ENCODE results near the gene GRB2.
"Not testable (repeated sequence)": the region's sequence is repeated elsewhere in the genome, so short reads cannot be mapped to it uniquely, and the experiment has no call there.

Gene GRB2

DNA sequence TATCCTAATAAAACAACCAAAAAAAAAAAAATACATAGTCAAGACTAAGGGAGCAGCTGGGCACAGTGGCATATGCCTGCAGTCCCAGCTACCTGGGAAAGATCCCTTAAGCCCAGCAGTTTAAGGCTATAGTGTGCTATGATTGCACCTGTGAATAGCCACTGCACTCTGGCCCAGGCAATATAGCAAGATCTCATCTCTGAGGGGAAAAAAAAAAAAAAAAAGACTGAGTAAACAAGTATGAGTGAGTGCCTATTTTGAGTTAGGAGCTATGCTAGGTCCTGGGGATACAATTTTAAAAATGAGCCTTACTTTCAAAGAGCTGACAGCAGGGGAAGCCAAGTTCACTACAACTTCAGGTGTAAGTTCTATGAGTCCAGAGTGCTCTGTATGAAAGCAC lies 55.4 kb downstream of the GRB2 start:
- TF ChIP-seq, protein P1, sequence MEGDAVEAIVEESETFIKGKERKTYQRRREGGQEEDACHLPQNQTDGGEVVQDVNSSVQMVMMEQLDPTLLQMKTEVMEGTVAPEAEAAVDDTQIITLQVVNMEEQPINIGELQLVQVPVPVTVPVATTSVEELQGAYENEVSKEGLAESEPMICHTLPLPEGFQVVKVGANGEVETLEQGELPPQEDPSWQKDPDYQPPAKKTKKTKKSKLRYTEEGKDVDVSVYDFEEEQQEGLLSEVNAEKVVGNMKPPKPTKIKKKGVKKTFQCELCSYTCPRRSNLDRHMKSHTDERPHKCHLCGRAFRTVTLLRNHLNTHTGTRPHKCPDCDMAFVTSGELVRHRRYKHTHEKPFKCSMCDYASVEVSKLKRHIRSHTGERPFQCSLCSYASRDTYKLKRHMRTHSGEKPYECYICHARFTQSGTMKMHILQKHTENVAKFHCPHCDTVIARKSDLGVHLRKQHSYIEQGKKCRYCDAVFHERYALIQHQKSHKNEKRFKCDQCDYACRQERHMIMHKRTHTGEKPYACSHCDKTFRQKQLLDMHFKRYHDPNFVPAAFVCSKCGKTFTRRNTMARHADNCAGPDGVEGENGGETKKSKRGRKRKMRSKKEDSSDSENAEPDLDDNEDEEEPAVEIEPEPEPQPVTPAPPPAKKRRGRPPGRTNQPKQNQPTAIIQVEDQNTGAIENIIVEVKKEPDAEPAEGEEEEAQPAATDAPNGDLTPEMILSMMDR (IDR thresholded peaks at IDR 0.05; ENCODE audit: low read length, missing control alignments), result no peak
- H3K4me3 ChIP-seq (replicated peaks; ENCODE audit: low read depth, low read length), result no peak overlapping the region
- no peak for DNase-seq (ENCODE audit: low read depth)

DNA sequence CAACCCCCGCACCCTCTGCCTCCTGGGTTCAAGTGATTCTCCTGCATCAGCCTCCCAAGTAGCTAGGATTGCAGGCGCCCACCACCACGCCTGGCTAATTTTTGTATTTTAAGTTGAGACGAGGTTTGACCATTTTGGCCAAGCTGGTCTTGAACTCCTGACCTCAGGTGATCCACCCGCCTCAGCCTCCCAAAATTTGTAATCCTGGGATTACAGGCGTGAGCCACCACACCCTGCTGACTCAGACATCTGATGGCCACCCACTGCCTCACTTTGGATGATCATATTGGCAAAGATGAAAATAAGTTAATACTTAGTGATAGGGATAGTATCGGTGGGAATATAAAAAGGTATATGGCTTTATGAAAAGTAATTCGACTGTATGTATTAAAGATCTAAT lies 55.9 kb downstream of the GRB2 start:
- TF ChIP-seq, protein P1 (IDR thresholded peaks at IDR 0.05; ENCODE audit: low read length, missing control alignments), result no peak
- DNase-seq (ENCODE audit: low read depth), result no peak
- H3K4me3 ChIP-seq (replicated peaks; ENCODE audit: low read depth, low read length), result no peak overlapping the region

- H3K4me3 ChIP-seq (replicated peaks; ENCODE audit: low read depth, low read length), result no peak overlapping the region
- no peak for DNase-seq (ENCODE audit: low read depth)
- TF ChIP-seq, protein P1 (IDR thresholded peaks at IDR 0.05; ENCODE audit: low read length, missing control alignments), result no peak
These were observed 57.0 kb downstream of the GRB2 start for GRCh38 chr17:75348386-75349012.

GRCh38 chr17:75346906-75347305 lies 58.6 kb downstream of the GRB2 start:
- H3K4me3 ChIP-seq (replicated peaks; ENCODE audit: low read depth, low read length), result no peak overlapping the region
- DNase-seq (ENCODE audit: low read depth), result peak; percentile 29
- TF ChIP-seq, protein P1 (IDR thresholded peaks at IDR 0.05; ENCODE audit: low read length, missing control alignments), result no peak

DNA sequence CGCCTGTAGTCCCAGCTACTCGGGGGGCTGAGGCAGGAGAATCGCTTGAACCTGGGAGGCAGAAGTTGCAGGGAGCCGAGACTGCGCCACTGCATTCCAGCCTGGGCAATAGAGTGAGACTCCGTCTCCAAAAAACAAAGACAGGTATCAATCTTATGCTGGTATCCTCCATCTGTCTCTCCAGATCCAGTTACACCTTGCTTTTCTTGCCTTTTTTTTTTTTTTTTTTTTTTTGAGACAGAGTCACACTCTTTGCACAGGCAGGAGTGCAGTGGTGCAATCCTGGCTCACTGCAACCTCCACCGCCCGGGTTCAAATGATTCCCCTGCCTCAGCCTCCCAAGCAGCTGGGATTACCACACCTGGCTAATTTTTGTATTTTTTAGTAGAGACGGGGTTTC lies 59.1 kb downstream of the GRB2 start:
- DNase-seq (ENCODE audit: low read depth); H3K4me3 ChIP-seq (replicated peaks; ENCODE audit: low read depth, low read length): not testable (repeated sequence)

DNA sequence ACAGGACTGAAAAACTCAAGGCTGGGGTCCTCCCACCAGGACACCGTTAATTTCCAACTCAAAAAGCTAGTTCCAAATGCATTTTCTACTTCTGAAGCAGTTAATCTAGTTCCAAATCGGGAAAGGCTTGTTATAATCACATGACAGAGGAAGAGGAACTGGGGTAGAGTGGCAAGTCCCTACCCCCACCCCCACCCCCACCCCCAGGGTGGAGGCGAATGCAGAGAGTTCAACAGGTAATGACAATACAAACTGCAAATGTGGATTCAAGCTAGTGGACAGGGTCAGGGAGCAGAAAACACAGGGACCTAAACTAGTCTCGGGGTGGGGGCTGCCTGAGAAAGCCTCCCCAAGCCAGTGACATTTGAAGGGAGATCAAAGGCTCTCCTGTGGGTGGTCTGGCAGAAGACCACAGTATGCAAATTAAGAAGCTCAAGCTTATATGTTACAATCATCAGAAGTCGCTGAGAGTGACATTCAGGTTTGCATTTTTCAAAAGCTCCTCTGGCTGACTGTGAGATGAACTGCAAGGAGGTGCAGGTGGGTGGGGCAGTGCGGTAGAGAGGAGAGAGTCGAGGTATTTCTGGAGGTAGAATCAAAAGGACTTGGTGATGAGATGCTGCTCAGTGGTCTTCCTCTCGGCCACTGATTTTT lies 59.8 kb downstream of the GRB2 start:
- no peak overlapping the region for H3K4me3 ChIP-seq (replicated peaks; ENCODE audit: low read depth, low read length)
- TF ChIP-seq, protein P1 (IDR thresholded peaks at IDR 0.05; ENCODE audit: low read length, missing control alignments), result no peak
- no peak for DNase-seq (ENCODE audit: low read depth)

DNA sequence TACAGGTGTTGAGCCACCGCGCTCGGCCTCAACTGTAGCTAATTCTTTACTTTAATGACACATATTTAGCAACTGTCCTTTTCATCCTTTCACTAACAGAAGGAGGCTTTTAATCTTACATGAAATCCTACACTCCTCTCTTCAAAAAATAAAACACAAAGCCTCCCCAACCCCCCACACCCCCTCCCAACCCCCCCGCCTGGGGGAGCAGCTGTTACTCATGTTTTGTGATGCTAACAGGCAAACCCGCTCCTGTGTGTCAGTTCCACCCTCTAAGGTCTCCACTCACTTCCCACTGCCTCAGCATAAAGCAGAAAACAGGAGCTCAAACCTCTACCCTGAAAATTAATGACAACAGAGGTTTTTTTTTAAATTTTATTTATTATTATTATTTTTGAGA lies 60.8 kb downstream of the GRB2 start:
- no peak for DNase-seq (ENCODE audit: low read depth)
- H3K4me3 ChIP-seq (replicated peaks; ENCODE audit: low read depth, low read length), result no peak overlapping the region

More for the DNA sequence above, 60.8 kb downstream of the GRB2 start:
- TF ChIP-seq, protein P1 (IDR thresholded peaks at IDR 0.05; ENCODE audit: low read length, missing control alignments), result no peak
